ENCODE data around the gene EVL.
A peak's percentile ranks its signal among the peaks of the same experiment; 100 is the strongest.

DNA sequence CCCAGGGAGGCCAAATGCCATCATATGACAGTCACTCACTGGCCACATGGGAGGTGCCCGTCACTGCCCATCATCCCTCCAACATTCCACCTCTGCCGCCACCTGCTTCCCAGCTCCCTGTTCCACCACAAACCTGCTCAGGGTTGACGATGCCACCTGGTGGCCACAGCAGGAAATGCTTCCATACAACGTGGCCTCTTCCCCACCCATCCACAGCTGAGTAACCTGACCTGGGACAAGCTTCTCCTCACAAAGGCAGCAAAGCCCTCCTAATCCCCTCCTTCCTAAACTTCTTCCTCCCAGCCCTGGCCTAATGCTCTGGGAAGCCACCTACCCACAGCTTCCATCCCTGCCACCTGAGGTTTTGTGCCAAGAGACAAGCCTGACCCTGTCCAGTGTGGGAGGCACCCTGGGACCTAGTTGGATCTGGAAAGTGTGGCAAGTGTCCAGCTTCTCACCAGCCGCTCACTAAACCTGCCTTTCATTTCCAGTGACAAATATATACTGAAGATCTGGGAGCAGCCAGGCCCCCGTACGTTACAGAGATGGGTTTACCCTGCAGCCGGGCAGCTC lies 89.9 kb downstream of the EVL start:
- TF ChIP-seq, protein P1, sequence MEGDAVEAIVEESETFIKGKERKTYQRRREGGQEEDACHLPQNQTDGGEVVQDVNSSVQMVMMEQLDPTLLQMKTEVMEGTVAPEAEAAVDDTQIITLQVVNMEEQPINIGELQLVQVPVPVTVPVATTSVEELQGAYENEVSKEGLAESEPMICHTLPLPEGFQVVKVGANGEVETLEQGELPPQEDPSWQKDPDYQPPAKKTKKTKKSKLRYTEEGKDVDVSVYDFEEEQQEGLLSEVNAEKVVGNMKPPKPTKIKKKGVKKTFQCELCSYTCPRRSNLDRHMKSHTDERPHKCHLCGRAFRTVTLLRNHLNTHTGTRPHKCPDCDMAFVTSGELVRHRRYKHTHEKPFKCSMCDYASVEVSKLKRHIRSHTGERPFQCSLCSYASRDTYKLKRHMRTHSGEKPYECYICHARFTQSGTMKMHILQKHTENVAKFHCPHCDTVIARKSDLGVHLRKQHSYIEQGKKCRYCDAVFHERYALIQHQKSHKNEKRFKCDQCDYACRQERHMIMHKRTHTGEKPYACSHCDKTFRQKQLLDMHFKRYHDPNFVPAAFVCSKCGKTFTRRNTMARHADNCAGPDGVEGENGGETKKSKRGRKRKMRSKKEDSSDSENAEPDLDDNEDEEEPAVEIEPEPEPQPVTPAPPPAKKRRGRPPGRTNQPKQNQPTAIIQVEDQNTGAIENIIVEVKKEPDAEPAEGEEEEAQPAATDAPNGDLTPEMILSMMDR (IDR thresholded peaks at IDR 0.05), result peak in 3 of 5 experiments; percentile 5 to 34 (median 26)
- TF ChIP-seq POLR2A (IDR thresholded peaks at IDR 0.05), result no peak
